GM18526 (cell line): ENCODE measurements around the gene EDRF1.

ENCODE experiments used
- POLR2A ChIP-seq: IDR thresholded peaks from 3 replicates; pipeline ENCODE4 v1.6.1; 2011; ENCODE audit not compliant: insufficient read length; ENCODE audit errors: extremely low read depth

EDRF1 gene

DNA sequence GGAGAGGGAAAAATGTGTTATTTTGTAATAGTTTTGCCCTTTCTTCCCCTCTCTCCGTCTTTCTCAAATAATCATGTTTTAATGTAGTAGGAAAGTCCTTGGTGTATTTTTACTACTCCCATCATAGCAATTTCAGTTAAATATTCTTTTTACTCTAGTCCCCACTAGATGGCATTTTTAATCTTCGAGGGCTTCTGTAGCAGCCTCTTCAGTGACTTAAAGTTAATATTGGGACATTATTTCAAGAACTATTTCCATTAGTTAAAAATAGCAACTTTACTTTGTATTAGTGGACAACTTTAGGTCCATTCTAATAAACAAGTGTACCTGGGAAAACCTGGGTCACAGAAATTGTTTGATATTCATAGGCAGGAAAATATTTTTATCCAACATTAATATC is 23.0 kb downstream of the EDRF1 start:
- TF ChIP-seq POLR2A: no peak

DNA sequence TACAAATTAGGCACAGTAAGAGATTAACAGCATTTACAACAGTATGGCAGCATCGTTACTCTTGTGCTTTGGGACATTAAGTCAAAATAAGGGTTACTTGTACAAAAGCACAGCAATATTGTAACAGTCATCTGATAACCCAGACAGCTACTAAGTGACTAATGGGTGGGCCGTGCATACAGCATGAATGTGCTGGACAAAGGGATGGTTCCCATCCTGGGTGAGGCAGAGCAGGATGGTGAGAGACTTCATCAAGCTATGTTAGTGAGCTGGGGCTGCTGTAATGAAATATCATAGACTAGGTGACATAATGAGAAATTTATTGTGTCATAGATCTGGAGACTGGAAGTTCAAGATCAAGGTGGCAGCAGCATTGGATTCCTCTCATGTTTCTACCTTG is 25.4 kb downstream of the EDRF1 start:
- no peak for TF ChIP-seq POLR2A

DNA sequence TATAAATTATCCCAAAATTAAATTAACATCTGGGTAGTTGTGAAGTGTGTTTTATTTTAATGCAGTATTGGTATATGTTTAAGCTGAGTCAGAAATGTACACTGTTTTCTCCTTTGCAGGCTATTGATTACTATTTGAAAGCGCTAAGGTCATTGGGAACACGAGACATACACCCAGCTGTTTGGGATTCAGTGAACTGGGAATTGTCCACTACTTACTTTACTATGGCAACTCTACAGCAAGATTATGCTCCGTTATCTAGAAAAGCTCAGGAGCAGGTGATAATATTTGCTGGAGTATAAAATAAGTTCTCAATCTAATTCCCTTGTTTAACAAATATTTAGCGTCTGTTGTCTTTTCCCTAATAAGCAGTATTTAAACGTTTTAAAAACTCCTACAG is 27.9 kb downstream of the EDRF1 start:
- TF ChIP-seq POLR2A: no peak

DNA sequence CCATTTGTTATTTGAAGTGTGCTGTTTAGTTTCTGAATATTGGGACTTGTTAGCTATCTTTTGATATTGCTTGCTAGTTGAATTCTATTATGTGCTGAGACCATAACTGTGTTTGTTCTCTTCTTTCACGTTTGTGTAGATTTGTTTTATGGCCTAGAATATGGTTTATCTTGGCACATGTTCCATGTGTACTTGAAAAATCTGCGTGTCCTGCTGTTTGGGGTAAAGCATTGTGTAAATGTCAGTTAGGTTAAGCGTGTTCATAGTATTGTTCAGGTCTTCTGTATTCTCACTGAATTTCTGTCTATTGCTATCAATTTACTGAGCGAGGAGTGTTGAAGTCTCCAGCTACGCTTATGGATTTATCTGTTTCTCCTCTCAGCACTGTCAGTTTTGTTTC is 36.7 kb downstream of the EDRF1 start:
- TF ChIP-seq POLR2A: no peak

DNA sequence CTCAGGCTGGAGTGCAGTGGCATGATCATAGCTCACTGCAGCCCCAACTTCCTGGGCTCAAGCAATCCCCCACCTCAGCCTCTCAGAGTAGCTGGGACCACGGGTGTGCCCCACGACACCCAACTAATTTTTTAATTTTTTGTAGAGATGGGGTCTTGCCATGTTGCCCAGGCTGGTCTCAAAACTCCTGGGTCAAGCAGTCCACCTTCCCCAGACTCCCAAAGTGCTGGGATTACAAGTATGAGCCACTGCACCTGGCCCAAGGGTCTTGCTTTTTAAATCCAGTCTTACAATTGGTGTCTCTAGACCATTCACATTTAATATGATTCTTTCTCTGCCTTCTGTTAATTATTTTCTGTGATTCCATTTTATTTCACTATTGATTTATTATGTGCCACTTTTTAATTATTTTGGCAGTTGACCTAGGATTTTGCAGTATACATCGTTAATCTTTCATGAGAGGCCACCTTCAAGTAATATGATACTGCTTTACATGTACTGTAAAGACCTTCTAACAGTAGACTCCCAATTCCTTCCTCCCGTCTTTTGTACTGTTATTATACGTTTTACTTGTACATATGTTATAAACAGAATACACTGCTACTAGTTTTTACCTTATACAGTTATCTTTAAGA is 37.5 kb downstream of the EDRF1 start:
- no peak for TF ChIP-seq POLR2A

DNA sequence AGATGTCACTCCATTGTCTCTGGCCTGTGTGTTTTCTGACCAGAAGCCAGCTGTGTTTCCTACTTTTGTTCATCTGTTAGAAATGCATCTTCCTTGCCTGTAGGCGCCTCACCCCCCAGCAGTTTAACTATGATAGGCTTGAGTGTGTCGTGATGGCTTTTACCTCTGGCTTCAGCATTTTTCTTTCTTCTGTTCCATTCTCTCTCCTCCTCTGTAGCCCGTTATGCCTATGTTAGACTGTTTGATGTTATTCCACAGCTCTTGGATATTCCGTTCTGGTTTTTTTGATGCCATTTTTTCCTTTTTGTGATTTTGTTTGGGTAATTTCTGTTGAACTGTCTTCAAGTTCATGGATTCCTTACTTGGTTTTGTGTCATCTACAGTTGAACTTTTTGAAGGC is 38.2 kb downstream of the EDRF1 start:
- TF ChIP-seq POLR2A: no peak

DNA sequence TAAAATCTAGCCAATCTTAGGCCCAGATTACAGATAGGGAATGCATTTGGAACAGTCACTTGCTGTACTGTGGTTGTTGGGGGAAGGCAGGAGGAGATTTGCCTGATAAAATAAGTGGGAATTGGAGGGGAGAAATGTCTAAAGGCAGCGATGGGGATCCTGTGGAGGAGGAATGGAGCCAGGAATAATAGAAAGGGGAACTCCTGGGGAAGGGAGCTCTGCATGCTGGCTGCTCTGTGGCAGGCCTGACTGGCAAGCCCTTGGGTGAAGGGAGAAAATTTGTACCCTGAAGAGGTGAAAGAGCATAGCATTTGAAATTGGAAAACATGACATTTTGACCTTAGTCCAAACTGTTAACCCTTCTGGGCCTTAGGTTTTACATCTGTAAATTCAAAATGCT is 42.5 kb downstream of the EDRF1 start:
- TF ChIP-seq POLR2A: no peak

DNA sequence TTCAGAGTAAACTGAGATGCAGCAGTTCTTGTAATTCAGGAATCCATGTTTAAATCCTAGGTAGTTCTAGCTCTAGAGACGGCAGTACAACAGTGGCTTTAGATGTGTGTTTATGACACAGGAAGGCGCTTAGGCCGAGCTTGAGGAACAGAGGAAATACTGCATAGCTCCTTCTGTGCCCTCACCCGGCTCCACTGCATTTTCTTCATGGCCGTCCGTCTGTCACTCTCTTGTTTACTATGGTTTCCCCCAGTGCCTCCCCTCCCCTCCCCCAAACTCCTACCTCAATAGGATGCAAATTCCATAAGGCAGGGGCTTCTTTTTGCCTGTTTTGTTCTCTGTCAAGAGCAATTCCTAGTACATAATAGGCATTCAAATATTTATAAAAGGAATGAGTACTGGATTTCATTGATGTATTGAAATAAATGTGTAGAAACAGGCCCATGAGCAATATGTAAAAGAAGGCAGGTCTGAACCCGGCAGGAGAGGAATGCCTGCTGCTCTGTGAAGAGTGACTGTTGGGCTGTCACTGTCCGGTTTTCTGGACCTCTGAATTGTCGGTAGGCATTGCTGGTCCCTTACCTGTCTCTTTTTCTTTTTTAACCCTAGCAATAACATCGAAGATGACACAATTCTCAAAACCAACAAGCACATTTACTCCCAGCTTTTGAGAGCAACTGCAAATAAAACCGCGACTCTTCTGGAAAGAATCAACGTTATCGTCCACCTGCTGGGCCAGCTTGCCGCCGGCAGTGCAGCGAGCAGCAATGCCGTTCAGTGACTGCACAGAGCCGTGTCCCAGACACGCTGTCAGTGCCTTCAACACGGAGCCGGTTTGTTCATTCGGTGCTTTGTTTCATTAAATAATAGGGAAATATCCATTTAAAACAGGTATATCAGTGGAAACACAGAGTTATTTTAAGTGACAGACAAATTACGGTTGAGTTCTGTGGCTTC is 43.5 kb downstream of the EDRF1 start:
- no peak for TF ChIP-seq POLR2A

DNA sequence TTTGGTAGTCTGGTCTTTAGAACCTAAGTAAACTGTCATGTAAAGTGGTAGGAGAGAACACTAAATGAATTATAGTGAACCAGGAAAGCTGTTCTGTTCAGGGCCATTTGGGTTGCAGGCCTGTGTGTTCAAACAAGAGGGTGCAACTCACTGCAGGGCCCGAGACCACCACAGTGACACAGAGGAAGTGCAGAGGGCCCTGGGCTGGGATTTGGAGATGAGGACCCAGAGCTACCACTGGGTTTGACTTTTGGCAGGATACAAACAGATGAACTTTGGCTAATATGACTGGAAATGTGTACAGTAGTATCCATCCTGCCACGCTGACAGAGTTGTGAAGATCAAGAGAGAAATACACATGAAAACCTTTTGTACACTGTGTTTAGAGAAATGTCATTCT is 46.3 kb downstream of the EDRF1 start:
- TF ChIP-seq POLR2A: no peak

DNA sequence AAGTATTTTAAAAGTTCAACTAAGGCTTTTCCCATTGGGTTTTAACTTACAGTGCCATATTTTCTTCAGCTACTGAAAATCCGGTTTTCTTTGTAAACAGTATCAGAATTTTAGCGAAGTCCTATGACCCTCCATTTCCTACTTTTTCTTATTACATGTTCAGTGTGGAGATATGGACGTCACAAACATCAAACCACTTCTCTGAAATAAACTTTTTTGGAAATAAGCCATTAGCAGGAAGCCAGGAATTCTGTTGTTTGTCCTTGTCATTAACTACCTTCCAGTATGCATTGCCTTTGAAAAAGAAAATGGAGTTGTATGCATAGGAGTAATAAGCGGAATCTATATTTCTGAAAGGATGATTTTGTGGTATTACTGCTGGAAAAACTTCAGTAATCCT is 47.0 kb downstream of the EDRF1 start:
- no peak for TF ChIP-seq POLR2A

DNA sequence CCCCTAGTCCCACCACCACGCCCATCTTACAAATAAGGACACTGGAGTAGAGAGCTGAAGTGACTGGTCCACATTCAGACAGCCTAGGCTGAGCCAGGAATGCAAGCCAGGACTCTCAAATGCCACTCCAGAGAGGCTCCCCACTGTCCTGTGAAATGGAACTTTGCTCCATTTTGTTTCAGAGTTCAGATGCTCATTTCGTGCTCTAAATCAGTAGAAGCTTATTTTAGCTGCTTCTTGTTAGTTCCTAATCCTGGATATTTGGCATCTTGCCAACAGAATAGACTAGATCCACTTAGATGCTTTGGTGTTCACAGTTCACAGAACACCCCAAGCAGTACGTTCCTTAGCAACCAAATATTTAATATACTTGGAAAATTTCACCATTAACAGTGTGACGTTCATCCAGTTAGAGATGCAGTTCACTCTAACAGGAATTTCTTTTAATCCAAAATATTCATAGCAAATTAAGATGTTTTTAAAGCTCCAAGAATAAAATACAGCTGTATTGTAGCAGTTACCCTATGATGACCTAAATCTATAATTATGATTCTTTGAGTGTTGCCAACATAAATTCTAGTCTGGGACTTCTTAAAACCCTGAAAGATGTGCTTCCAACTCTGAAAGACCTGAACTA is 48.8 kb downstream of the EDRF1 start:
- no peak for TF ChIP-seq POLR2A

DNA sequence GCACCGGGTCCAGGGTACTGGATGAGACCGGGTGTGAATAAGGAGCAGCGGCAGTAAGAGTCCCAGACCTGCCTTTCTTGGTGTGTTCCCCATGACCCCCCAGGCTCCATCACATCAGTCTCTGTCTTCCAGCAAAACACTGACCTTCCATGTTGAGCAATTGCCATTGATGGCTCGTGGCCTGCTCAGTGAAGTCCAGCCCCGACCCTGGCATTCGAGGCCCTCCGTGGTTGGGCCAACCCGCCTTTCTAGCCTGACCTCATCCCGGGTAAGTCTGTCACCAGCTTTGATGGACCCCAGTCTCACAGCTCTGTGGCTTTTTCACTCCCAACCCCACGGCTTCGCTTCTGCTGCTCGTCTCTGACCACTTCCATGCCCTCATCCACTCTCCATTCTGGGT is 49.7 kb downstream of the EDRF1 start:
- no peak for TF ChIP-seq POLR2A

DNA sequence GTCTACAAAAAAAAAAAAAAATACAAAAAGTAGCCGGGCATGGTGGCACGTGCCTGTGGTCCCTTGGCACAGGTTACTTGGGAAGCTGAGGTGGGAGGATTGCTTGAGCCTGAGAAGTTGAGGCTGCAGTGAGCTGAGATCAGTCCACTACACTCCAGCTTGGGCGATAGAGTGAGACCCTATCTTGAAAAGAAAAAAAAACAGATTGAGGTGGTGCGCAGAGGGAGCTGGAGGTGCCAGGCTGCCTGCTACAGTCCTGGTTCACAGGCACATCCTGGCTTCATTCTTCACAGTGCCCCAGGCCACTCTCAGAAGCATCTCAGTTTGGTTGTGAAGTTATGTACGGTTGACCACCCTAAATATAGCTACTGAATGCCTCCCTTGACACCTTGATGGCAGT is 51.3 kb downstream of the EDRF1 start:
- TF ChIP-seq POLR2A: no peak

DNA sequence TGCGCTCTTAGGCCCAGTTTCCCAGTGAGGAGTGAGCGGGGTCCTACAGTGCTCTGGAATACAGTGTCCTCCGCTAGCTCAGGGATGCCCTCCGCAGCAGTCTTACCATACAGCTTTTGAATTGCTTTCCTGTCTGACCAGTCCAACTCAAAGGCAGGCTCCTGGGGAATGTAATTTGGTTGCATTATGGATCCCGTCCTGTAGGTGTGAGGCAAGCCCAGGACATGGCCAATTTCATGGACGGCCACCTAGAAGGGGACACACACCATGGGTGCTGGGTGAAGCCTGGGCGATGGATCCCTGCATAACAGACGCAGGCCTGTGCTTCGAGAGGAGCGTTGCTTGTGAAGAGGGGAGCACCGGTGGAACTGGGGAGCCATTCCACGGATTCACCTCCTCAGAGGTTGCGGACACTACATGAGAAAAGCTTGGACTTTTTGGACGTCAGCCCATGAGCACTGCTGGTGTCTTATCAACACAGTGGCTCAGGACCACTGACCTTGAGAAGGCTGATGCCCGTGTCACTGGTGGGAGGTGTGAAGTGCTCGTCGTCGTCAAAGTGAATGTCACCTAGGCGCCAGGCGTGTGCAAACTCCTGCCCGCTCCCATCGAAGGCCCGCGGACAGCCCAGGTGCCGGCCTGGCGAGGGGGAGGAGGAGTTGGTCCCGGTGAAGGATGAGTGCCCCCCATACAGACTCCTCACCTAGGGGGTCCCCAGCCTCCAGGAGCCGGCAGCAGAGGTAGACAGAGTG is 52.8 kb downstream of the EDRF1 start:
- no peak for TF ChIP-seq POLR2A

DNA sequence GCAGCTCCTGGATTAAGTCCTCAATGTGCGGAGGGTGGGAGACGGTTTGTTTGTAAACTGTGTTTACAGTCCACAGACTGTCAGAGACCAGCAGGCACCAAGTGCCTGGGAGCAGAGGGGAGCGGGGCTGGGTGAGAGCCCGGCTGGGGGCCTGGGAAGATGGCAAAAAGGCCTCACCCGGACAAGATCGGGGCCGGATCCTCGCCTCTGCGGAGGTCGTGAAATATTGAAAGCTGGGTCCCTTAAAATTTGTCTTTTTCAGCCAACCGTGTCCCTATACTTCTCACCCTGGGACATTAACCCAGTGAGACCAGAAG is 53.3 kb downstream of the EDRF1 start:
- TF ChIP-seq POLR2A: no peak

DNA sequence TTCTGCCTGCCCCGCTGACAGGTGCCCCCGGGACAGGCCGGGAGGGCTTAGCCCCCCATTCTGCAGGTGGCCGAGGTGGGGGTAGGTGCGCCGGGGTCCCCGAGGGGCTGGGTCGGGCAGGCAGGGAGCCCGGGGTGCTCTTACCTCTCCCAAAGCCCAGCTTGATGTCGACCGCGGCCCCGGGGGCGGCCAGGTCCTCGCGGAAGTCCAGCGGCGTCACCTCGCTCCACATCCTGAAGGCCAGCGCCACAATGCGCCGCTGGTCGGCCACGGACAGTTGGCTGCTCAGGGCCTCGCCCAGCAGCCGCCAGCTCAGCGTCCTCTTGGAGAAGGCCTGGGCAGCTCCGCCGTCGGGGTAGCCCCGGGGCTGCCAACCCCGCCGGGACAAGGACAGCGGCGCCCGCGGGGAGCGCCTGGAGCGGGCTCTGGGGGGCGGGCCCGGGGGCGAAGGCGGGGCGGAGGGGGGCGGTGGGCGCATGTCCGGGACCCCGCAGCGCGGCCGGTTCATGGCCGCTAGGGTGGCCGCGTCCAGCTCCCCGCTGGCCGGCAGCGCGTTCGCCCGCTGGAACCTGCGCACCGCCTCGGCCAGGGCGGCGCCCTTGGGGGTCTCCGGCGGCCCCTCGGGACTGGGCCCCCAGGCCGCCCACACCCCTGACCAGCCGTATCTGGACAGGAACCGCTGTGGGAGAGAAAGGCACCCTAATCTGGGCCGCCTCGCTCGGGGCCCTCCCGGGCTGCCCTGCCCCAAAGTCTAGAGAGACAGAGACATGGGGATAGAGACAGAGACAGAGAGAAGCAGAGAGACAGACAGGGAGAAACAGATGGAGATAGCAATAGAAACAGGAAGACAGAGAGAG is 54.4 kb downstream of the EDRF1 start:
- TF ChIP-seq POLR2A: no peak
